ENCODE results near the gene OPN1SW. TPM values are rescaled to one million over a fixed set of nuclear protein-coding genes. Genes with fewer than 3 reads are reported as not detected.
A peak's percentile ranks its signal among the peaks of the same experiment; 100 is the strongest.

Gene OPN1SW
- total and polyA plus RNA-seq, 9 of the 15 experiments (the other 6 are each of a cell fraction or from before 2014, with no cell fraction given) = 0.84 to 1.0 TPM; not detected in 7

GRCh38 chr7:128734890-128735289 lies 40.7 kb downstream of the OPN1SW start (continued):
- TF ChIP-seq, protein P1, sequence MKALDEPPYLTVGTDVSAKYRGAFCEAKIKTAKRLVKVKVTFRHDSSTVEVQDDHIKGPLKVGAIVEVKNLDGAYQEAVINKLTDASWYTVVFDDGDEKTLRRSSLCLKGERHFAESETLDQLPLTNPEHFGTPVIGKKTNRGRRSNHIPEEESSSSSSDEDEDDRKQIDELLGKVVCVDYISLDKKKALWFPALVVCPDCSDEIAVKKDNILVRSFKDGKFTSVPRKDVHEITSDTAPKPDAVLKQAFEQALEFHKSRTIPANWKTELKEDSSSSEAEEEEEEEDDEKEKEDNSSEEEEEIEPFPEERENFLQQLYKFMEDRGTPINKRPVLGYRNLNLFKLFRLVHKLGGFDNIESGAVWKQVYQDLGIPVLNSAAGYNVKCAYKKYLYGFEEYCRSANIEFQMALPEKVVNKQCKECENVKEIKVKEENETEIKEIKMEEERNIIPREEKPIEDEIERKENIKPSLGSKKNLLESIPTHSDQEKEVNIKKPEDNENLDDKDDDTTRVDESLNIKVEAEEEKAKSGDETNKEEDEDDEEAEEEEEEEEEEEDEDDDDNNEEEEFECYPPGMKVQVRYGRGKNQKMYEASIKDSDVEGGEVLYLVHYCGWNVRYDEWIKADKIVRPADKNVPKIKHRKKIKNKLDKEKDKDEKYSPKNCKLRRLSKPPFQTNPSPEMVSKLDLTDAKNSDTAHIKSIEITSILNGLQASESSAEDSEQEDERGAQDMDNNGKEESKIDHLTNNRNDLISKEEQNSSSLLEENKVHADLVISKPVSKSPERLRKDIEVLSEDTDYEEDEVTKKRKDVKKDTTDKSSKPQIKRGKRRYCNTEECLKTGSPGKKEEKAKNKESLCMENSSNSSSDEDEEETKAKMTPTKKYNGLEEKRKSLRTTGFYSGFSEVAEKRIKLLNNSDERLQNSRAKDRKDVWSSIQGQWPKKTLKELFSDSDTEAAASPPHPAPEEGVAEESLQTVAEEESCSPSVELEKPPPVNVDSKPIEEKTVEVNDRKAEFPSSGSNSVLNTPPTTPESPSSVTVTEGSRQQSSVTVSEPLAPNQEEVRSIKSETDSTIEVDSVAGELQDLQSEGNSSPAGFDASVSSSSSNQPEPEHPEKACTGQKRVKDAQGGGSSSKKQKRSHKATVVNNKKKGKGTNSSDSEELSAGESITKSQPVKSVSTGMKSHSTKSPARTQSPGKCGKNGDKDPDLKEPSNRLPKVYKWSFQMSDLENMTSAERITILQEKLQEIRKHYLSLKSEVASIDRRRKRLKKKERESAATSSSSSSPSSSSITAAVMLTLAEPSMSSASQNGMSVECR (CRISPR knock-in tag; IDR thresholded peaks at IDR 0.05) = no peak
- TF ChIP-seq KDM1A (IDR thresholded peaks at IDR 0.05) (no peak), ELF4 (CRISPR knock-in tag; IDR thresholded peaks at IDR 0.05) (0 out of 2 replicates have a peak, but pooled peaks have one; percentile 41), HCFC1 (IDR thresholded peaks at IDR 0.05; ENCODE audit: low read depth, low read length) (peak; percentile 86), ELK1 (CRISPR knock-in tag; IDR thresholded peaks at IDR 0.05) (no peak), AFF4 (CRISPR knock-in tag; IDR thresholded peaks at IDR 0.05) (no peak), CXXC5 (CRISPR knock-in tag; IDR thresholded peaks at IDR 0.05) (0 out of 2 replicates have a peak, but pooled peaks have one; percentile 4), ETS1 (conservative IDR thresholded peaks at IDR 0.05; ENCODE audit: control insufficient read depth, low read depth, low read length) (no peak), PPARD (CRISPR knock-in tag; IDR thresholded peaks at IDR 0.05) (no peak), NONO (IDR thresholded peaks at IDR 0.05; ENCODE audit: low read depth in 2 of 2, low read length in 1 of 2) (no peak)
- TF ChIP-seq, protein P2, sequence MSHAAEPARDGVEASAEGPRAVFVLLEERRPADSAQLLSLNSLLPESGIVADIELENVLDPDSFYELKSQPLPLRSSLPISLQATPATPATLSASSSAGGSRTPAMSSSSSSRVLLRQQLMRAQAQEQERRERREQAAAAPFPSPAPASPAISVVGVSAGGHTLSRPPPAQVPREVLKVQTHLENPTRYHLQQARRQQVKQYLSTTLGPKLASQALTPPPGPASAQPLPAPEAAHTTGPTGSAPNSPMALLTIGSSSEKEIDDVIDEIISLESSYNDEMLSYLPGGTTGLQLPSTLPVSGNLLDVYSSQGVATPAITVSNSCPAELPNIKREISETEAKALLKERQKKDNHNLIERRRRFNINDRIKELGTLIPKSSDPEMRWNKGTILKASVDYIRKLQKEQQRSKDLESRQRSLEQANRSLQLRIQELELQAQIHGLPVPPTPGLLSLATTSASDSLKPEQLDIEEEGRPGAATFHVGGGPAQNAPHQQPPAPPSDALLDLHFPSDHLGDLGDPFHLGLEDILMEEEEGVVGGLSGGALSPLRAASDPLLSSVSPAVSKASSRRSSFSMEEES (CRISPR knock-in tag; IDR thresholded peaks at IDR 0.05) = peak; percentile 15; the same call in 1 of the 2 replicates

Measured in K562 (cell line).